HG03135 (cell line): ENCODE results near the gene FCER1A.

Source experiments
- ATAC-seq: cut with Tn5 transposase; IDR thresholded peaks from one replicate; pipeline ENCODE4 v1.9.1; 2021; ENCODE audit warnings: mild to moderate bottlenecking, moderate library complexity; ENCODE audit not compliant: unreplicated experiment

Gene FCER1A

GRCh38 chr1:159302095-159302494, at the start of gene FCER1A:
TSS of gene FCER1A (plus strand) at chr1:159302336. CDS start at chr1:159302365, 29 bp downstream.
- ATAC-seq = no peak

- no peak for ATAC-seq
Measured at GRCh38 chr1:159261311-159261710, 40.8 kb upstream of the FCER1A start.

- no peak for ATAC-seq
Measured at GRCh38 chr1:159261721-159262494, 40.2 kb upstream of the FCER1A start.

GRCh38 chr1:159266832-159267231, 35.3 kb upstream of the FCER1A start:
- no peak for ATAC-seq

DNA sequence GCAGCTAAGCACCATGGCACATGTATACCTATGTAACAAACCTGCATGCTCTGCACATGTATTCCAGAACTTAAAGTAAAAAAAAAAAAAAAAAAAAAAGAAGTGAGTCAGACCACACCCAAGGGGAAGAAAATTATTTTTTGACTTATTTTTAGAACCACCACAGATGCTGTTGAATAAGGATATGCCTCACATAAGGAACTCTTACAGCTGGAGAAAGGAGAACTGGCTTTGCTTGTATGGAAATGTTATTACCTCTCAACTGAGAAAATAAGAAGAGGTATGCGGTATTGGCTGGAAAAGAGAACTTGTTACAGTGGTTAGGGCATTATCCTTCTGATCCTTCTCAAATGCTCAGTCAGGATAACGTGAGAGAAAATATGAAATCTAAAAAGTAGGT, 27.5 kb upstream of the FCER1A start:
- ATAC-seq = no peak

- no peak for ATAC-seq
Measured at GRCh38 chr1:159275891-159276290, 26.2 kb upstream of the FCER1A start.

DNA sequence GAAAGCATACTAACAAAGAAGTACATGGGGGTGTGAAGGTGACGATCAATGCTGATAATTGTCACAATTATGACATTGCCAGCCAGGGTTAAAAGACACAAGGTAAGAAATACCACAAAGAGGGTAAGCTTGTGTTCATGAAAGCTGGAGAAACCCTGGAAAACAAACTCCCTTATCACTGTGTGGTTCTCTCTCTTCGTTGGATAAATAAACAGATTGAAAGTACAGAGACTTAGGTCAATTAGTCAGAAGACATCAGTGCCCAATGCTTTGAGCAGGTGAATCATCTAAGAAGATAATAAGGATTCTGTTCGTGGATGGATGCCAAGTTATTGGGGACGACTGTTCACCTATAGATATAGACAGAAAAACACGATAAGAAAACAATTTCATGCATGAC, 22.4 kb upstream of the FCER1A start:
- ATAC-seq = no peak

- ATAC-seq = no peak
Measured at GRCh38 chr1:159282118-159282517, 20.0 kb upstream of the FCER1A start.

DNA sequence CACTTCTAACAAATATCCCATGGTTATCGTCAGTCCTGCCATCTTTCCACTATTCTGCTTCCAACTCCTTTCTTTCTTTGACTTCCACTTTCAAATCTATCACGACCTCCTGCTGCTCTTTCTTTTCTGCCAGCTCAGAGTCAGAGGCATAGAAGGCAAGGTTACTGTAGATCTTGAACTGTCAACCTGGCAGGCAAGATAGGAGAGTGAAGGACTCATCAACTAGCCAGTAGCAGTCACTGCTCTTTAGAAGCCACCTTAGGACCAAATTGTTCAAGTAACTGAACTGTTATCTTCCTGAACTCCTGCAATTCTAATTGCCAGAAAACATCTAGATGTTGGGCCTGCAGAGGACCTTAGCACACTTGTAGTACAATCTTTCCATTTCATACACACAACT, 13.1 kb upstream of the FCER1A start:
- no peak for ATAC-seq

GRCh38 chr1:159291424-159291823, 10.7 kb upstream of the FCER1A start:
- ATAC-seq = no peak

GRCh38 chr1:159296706-159297375, 5.3 kb upstream of the FCER1A start:
- ATAC-seq = no peak

DNA sequence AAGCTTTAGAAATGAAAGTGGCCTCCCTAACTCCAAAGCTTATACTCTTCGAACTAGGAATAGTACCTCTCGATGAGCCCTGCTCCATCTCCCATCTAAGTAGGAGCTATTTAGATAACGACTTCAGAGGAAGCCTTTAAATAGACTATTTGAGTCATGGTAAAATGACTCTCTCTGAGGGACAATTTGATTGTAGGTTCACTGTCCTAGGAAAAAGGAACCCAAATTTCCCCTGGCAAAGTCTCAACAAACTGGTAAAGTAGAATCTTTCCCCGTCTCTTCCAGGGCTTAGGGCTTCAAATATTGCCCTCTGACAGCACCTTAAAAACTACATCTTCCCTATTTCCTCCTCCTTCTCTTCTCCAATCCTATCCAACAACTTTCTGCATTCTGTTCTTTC, 2.0 kb upstream of the FCER1A start:
- ATAC-seq = no peak

GRCh38 chr1:159307346-159308020, 5.3 kb downstream of the FCER1A start:
- no peak for ATAC-seq

GRCh38 chr1:159311679-159312078, 9.5 kb downstream of the FCER1A start:
- no peak for ATAC-seq

- ATAC-seq = no peak
Measured at GRCh38 chr1:159315381-159315780, 13.2 kb downstream of the FCER1A start.

DNA sequence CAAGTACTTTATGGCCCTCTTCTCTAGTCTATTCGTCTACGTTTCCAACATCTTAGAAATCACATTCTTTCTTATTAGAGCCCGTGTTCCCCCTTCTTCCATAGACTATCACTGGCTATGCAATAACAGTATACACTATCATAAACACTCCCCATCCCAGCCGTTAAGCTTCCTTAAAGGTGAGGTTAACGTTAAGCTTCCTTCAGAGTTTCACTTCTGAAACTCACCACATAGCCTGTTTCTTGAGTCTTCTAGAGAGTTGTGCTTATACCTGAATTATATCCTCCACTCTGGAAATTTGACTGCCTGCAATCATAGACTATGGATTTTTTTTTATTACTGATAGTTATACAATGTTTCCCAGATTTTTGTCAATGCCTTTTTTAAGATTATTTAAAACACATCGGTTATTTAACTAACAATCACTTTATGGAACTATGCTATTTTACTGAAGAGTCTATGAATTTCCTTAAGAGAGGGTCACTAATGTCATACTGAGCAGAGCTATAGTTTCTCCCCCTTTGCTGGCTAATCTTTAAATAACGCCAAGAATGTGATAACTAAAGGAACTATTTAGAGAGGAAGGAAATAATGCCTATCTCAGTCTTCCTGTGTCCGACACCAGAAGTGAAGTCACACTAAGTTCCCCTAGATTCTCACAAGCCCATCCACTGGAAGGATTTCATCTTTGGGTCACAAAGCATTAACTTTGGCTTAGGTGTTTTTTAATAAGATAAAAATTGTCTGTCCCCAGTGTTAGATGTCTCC, 16.8 kb downstream of the FCER1A start:
- no peak for ATAC-seq

- no peak for ATAC-seq
Measured at GRCh38 chr1:159334797-159335196, 32.7 kb downstream of the FCER1A start.

GRCh38 chr1:159338018-159338417, 35.9 kb downstream of the FCER1A start:
- ATAC-seq = no peak

DNA sequence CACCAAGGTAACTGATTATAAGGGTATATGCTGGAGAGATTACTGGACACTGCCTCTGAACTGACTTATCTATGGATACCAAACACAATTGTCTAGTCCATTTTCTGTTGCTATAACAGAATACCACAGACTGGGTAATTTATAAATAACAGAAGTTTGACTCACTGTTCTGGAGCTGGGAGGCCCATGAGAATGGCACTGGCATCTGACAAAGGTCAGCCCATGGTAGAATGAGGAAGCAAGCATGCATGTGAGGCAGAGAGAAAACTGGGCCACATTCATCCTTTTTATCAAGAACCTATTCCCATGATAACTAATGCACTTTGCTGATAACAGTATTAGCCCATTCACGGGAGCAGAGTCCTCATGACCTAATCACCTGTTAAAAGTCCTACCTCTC, 37.4 kb downstream of the FCER1A start:
- no peak for ATAC-seq

DNA sequence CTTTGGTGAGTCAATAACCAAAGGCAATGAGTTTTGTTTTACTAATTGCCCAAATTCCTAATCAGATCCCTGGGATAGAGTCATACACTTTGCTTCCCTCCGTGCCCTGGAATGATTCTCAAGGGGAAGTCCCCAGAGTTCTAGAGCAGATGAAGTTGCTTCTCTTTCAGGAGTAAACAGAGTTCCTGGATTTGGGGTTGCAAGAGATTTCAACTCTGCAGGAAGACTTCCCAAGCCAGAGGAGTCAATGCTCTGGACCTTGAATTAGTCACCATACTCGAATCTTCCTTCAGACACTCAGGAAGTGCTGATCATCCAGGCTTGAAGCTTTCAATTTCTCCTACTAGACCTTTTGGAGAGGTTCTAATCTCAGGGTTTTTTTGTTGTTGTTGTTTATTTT, 39.6 kb downstream of the FCER1A start:
- ATAC-seq = no peak

DNA sequence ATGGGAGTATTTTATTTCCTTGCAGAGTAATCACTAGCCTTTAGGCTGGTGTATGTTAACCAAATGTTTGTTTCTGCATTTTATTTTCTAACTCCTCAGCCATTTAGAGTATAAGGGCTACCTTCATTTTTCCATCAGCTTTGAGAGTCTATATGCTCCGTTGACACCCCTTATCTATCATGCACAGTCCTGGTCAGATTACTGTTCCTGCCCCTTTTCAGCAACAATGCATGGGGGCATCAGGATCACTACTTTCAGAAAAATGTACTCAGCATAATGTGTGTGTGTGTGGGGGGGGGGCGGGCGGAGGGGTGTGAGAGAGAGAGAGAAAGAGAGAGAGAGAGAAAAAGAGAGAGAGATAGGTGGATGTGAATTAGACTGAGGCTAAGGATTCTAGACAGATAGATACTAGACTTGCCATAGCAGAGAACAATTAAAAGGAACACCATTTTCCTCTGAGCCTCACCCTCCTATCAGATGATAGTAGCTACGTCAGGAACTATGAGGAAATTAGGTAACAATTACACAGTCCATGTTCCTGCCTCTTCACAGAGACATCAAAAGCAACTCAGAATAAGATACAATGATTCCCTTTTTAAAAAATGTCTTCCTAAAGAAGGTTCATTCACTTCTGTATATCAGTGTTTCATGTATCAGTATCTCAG, 40.8 kb downstream of the FCER1A start:
- no peak for ATAC-seq
